Measurements from ENCODE around the gene CYRIA.

The CYRIA gene

DNA sequence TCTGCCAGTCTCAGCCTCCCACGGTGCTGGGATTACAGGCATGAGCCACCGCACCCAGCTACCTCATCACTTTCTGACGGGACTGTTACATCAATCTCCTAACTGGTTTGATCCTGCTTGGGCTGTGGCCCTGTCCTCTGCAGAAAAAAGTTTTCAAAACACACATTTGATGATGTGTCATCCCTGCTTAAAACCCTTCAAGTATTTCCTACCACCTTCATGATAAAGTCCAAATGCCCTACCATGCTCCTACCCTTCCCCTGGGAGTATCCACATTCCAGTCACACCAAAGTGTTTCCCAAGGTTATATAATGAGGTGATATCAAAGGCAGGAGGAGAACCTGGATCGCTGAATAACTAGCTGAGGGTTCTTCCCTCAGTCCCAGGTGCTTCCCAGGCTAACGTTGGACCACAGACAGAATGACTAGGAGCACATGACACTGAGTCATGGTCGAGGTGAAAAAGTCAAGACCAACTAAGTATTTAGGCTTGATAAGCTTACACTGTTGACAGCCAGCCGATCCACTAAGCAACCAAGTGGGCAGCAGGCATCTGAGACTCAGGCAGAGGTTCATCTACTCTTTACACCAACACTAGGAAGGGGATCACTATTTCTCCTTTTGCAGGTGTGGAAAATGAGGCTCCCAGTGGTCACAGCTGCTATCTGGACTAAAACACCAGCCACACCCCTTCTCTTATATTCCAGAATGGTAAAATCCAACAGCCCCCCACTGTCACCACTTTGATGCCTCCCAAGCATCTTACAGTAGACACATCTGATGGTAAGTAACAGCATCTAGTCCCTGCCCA lies 31.8 kb downstream of the CYRIA start:
- H3K4me1 ChIP-seq (ENCODE audit: control insufficient read depth, insufficient read depth, low read length) = peaks cover 4% of the 10 kb centered on the region

DNA sequence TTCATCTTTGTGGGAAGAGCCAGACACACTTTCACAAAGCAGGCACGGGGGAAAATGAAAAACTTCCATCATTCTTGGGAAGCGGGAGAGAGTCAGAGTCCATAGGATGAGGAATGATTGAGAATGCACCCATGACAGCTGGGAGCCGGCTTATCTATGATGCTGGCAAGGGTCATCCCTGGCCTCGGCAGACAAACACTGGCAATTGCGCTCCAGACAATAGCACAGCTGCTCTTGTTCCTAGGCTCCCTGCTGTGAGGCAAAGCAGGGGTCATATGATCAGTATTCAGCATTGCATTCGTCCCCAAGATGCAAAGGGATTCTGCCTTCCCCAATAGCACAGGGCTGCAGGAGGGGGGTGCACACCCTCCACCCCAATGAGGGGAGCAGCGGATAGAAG lies 33.0 kb downstream of the CYRIA start:
- no peak overlapping the region for H3K4me3 ChIP-seq (ENCODE audit: low read length)
- H3K4me1 ChIP-seq (ENCODE audit: control insufficient read depth, insufficient read depth, low read length) = peaks cover 4% of the 10 kb centered on the region
- H3K9ac ChIP-seq (ENCODE audit: low read length) = no peak overlapping the region
- no peaks in the 10 kb centered on the region for H3K36me3 ChIP-seq (ENCODE audit: control insufficient read depth, insufficient read depth, low read length)
- H3K27me3 ChIP-seq (ENCODE audit: control insufficient read depth, insufficient read depth, low read length) = no peaks in the 10 kb centered on the region
- H3K9me3 ChIP-seq (ENCODE audit: control insufficient read depth, low read length) = no peaks in the 10 kb centered on the region

More for the DNA sequence above, 31.8 kb downstream of the CYRIA start:
- H3K9me3 ChIP-seq (ENCODE audit: control insufficient read depth, low read length) = no peaks in the 10 kb centered on the region
- no peaks in the 10 kb centered on the region for H3K36me3 ChIP-seq (ENCODE audit: control insufficient read depth, insufficient read depth, low read length)
- H3K9ac ChIP-seq (ENCODE audit: low read length) = no peak overlapping the region
- H3K27me3 ChIP-seq (ENCODE audit: control insufficient read depth, insufficient read depth, low read length) = no peaks in the 10 kb centered on the region
- no peak overlapping the region for H3K4me3 ChIP-seq (ENCODE audit: low read length)

DNA sequence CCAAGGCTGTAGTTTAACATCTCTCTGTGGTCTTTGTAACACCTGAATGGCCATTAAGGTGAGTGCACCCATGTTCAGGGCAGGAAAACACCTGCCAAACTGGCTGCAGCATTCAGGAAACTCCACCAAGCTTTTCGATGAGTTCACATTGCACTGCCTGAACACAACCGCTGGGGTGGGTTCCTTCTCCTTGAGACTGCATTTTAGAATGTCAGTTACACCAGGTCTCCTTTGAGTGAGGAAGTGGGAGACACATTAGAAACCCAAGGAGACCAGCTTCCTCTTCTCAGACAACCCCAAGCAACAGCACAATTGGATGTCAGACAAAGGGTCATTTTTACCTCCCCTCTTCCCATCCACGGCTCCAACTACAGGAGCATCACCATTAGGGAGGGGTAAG lies 35.2 kb downstream of the CYRIA start:
- H3K4me1 ChIP-seq (ENCODE audit: control insufficient read depth, insufficient read depth, low read length) = peaks cover 20% of the 10 kb centered on the region
- H3K4me3 ChIP-seq (ENCODE audit: low read length) = no peak overlapping the region
- no peak overlapping the region for H3K9ac ChIP-seq (ENCODE audit: low read length)
- no peaks in the 10 kb centered on the region for H3K27me3 ChIP-seq (ENCODE audit: control insufficient read depth, insufficient read depth, low read length)
- no peaks in the 10 kb centered on the region for H3K36me3 ChIP-seq (ENCODE audit: control insufficient read depth, insufficient read depth, low read length)
- H3K9me3 ChIP-seq (ENCODE audit: control insufficient read depth, low read length) = no peaks in the 10 kb centered on the region

DNA sequence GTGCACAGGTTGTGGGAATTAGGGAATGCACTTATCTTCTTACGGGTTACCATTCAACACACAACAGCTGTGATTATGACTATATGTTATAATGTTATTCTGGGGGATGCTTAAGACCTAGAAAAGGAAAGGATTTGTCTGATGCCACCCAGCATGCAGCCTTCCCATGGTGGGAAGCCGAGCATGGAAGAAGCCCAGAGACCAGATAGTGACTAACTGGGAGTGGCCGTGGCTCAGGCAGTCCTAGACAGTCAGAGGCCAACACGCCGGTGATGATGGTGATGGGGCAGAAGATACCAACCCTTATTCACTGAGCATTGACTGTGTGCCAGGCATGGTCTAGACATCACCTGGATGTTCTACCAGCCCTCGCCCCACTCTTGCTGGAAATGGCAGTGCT lies 35.9 kb downstream of the CYRIA start:
- Histone ChIP-seq H3K4me1 (ENCODE audit: control insufficient read depth, insufficient read depth, low read length) (peaks cover 20% of the 10 kb centered on the region), H3K36me3 (ENCODE audit: control insufficient read depth, insufficient read depth, low read length) (no peaks in the 10 kb centered on the region), H3K4me3 (ENCODE audit: low read length) (no peak overlapping the region), H3K9me3 (ENCODE audit: control insufficient read depth, low read length) (no peaks in the 10 kb centered on the region), H3K9ac (ENCODE audit: low read length) (no peak overlapping the region), H3K27me3 (ENCODE audit: control insufficient read depth, insufficient read depth, low read length) (no peaks in the 10 kb centered on the region)

DNA sequence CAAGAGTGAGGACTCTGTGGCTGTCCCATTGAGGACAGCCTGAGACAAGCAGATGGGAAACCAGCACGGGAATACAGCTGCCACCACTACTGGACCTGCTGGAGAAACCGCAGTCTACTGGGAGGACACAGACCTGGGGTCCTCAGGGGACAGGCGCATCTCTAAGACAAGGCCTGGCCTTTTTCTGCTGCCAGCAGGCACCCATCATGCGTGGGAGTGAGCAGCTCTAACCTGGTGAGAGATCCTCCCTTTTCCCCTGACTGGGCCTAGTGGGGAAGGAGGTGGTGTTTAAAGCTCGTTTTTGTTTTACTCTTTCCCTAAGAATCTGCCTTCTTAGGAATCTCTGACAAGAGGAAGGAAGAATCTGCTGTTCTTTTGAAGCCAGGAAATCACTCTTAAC lies 36.6 kb downstream of the CYRIA start:
- Histone ChIP-seq H3K9me3 (ENCODE audit: control insufficient read depth, low read length) (no peaks in the 10 kb centered on the region), H3K36me3 (ENCODE audit: control insufficient read depth, insufficient read depth, low read length) (no peaks in the 10 kb centered on the region), H3K4me1 (ENCODE audit: control insufficient read depth, insufficient read depth, low read length) (peaks cover 20% of the 10 kb centered on the region), H3K4me3 (ENCODE audit: low read length) (no peak overlapping the region), H3K9ac (ENCODE audit: low read length) (no peak overlapping the region), H3K27me3 (ENCODE audit: control insufficient read depth, insufficient read depth, low read length) (no peaks in the 10 kb centered on the region)

DNA sequence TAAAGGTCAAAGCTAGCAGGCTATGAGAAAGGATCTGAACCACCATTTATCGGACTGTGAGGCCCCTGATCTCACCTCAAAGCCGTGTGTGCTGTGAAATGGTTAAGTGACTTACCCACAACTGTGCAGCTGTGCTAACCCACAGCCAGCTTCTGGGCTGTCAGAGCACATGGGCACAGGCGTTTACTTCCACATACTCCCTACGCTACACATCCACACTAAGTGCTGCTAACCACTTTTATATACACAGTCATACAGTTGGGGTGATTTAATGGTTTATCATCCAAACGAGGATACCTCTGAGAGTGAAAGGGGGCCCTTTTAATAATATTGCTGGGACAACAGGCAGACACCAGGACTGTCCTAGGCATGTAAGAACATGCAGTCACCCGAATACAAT lies 37.3 kb downstream of the CYRIA start:
- no peak overlapping the region for H3K4me3 ChIP-seq (ENCODE audit: low read length)
- peaks cover 20% of the 10 kb centered on the region for H3K4me1 ChIP-seq (ENCODE audit: control insufficient read depth, insufficient read depth, low read length)
- no peak overlapping the region for H3K9ac ChIP-seq (ENCODE audit: low read length)
- no peaks in the 10 kb centered on the region for H3K27me3 ChIP-seq (ENCODE audit: control insufficient read depth, insufficient read depth, low read length)
- no peaks in the 10 kb centered on the region for H3K36me3 ChIP-seq (ENCODE audit: control insufficient read depth, insufficient read depth, low read length)
- H3K9me3 ChIP-seq (ENCODE audit: control insufficient read depth, low read length) = no peaks in the 10 kb centered on the region

DNA sequence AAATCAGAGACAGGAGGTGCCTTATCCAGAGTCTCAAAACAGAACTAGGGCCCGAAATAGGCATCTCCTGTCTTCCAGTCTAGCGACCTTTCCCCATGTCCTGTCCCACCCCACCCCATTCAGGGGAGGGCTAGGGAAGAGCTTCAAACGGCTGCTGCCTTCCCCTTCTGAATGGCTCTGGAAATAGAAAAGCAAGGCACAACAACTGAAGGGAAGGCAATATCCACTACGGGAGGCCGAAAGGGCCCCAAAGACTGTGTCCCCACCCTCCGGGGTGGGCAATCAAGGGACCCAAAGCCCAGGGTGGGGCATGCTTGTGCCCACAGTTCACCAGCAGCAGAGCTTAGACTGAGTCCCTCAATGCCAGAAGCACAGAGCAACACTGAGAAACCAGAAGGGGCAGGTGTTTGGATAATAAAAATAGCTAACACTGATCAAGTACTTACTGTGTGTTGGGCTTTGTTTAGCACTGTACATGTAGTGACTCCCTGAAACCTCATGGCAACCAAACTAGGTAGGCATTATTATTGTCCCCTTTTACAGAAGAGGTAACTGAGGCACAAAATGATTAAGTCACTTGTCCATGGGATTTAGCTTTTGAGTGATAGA lies 38.5 kb downstream of the CYRIA start:
- H3K36me3 ChIP-seq (ENCODE audit: control insufficient read depth, insufficient read depth, low read length) = no peaks in the 10 kb centered on the region
- peaks cover 20% of the 10 kb centered on the region for H3K4me1 ChIP-seq (ENCODE audit: control insufficient read depth, insufficient read depth, low read length)
- H3K4me3 ChIP-seq (ENCODE audit: low read length) = no peak overlapping the region
- no peaks in the 10 kb centered on the region for H3K9me3 ChIP-seq (ENCODE audit: control insufficient read depth, low read length)
- no peak overlapping the region for H3K9ac ChIP-seq (ENCODE audit: low read length)
- H3K27me3 ChIP-seq (ENCODE audit: control insufficient read depth, insufficient read depth, low read length) = no peaks in the 10 kb centered on the region

DNA sequence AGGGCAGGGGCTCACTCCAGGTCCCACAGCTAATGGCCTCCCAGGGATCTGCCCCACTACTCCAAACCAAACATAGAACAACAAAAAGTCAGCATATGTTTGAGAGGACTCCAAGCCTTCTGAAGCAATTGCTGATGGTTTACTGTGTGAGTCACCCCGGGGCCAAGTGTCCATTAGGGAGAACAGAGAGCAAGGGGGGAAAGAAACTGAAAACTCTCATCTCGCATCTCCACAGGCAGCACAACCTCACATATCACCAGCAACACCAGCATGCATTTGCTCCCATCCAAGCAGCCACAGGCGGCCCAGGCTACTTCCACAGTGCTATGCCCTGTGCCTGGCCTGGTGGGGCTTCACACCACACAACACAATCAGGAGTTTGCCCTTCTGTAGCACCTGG lies 39.1 kb downstream of the CYRIA start:
- Histone ChIP-seq H3K27me3 (ENCODE audit: control insufficient read depth, insufficient read depth, low read length) (no peaks in the 10 kb centered on the region), H3K9ac (ENCODE audit: low read length) (no peak overlapping the region), H3K36me3 (ENCODE audit: control insufficient read depth, insufficient read depth, low read length) (no peaks in the 10 kb centered on the region), H3K9me3 (ENCODE audit: control insufficient read depth, low read length) (no peaks in the 10 kb centered on the region), H3K4me1 (ENCODE audit: control insufficient read depth, insufficient read depth, low read length) (peaks cover 20% of the 10 kb centered on the region), H3K4me3 (ENCODE audit: low read length) (no peak overlapping the region)

DNA sequence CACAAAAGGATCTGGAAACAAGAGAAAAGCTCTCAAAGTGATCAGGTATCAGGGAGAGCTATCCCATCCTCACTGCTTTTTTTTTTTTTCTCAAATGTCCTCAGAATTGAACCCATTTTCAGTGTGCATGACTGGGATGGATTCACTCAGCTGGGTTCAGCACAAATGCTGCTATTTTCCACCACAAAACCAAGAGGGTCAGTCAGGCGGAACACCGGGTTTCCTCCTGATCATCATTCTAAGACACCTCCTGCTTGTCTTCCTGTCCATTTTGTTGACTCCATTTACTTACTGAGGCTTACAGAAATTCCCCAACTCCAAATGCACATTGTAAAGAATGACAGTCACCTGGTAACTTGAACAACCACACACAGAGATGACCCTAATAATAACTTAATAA lies 39.9 kb downstream of the CYRIA start:
- no peak overlapping the region for H3K9ac ChIP-seq (ENCODE audit: low read length)
- H3K36me3 ChIP-seq (ENCODE audit: control insufficient read depth, insufficient read depth, low read length) = no peaks in the 10 kb centered on the region
- H3K4me3 ChIP-seq (ENCODE audit: low read length) = no peak overlapping the region
- H3K4me1 ChIP-seq (ENCODE audit: control insufficient read depth, insufficient read depth, low read length) = peaks cover 20% of the 10 kb centered on the region
- H3K9me3 ChIP-seq (ENCODE audit: control insufficient read depth, low read length) = no peaks in the 10 kb centered on the region
- no peaks in the 10 kb centered on the region for H3K27me3 ChIP-seq (ENCODE audit: control insufficient read depth, insufficient read depth, low read length)

DNA sequence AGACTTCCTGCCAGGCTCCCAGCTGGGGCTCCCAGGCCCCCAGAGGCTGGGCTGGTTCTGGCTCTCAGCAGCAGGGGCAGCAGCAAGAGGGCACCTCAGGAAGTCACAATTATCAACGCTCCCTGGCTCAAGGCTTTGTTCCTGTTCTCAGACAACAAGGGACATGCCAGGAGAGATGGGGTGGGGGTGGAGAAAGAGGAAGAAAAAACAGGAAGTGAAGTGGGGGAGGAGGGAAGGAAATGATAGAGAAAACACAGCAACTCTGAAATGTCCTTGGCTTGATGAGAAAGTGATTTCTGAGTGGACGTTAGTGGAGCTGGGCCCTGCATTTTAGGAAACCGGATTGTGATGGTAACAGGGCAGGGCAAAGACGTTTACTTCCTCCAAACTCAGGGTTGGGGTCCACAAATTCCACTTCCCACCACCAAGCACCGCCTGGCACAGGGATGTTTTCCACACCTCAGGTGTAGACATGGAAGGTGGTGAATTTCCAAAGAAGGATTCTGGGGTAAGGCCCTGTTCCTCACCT lies 40.4 kb downstream of the CYRIA start:
- Histone ChIP-seq H3K36me3 (ENCODE audit: control insufficient read depth, insufficient read depth, low read length) (no peaks in the 10 kb centered on the region), H3K9me3 (ENCODE audit: control insufficient read depth, low read length) (no peaks in the 10 kb centered on the region), H3K4me3 (ENCODE audit: low read length) (no peak overlapping the region), H3K27me3 (ENCODE audit: control insufficient read depth, insufficient read depth, low read length) (no peaks in the 10 kb centered on the region), H3K9ac (ENCODE audit: low read length) (no peak overlapping the region), H3K4me1 (ENCODE audit: control insufficient read depth, insufficient read depth, low read length) (peaks cover 18% of the 10 kb centered on the region)

DNA sequence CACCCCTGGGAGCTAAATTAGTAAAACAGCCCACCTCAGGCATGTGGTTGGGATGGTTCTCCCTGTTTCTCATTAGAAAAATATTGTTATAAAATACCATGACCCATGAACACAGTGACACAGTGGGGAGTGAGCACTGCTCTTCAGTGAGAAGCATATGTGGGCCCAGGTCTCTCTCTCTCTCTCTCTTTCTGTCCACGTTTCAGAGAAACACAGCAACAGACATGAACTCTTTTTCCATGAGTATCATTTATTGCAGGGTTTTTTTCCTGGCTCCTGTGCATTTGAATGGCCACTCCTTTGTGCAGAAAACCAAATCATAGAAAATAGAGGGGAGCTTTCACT lies 41.2 kb downstream of the CYRIA start:
- no peaks in the 10 kb centered on the region for H3K9me3 ChIP-seq (ENCODE audit: control insufficient read depth, low read length)
- H3K4me3 ChIP-seq (ENCODE audit: low read length) = no peak overlapping the region
- H3K4me1 ChIP-seq (ENCODE audit: control insufficient read depth, insufficient read depth, low read length) = peaks cover 16% of the 10 kb centered on the region
- H3K9ac ChIP-seq (ENCODE audit: low read length) = no peak overlapping the region
- H3K36me3 ChIP-seq (ENCODE audit: control insufficient read depth, insufficient read depth, low read length) = no peaks in the 10 kb centered on the region
- no peaks in the 10 kb centered on the region for H3K27me3 ChIP-seq (ENCODE audit: control insufficient read depth, insufficient read depth, low read length)

DNA sequence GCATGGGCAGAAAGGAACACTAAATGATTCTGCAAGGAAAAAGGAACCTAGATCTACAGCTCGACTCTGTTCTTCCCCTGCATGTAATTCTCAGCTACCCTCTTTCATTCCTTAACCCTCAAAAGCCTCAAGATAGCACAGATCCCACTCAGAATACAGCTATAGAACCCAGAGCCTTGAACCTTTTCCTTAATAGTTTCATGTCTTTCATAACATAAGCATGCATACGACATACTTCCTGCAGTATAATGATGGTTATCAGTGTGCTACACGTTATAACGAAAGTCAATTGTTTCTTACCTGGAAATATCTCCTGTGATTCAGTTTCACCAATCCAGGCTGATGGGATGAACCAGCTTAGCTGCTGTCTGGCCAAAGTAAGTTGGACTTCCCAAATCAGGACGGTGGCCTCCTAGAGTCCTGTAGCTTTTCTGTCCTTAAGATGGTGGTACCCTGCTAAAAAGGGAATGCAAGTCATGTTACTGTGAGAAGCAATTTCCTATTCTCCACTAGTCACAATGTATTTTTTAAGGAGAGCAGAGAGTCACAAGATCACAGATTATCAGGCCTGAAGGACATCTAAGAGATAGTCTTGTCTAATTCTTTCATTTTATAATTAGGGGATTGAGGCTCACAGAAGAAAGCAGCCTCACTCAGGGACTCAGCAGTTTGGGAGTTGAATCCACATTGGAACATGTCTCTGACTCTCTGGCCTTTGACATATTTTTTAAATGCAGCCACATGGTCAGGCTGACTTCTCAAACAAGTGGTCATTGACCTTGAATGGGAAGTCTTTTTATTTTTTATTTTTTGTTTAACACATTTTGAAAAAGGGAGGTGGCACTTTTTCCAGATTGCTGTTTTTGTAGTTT lies 41.8 kb downstream of the CYRIA start:
- H3K4me3 ChIP-seq (ENCODE audit: low read length) = no peak overlapping the region
- no peaks in the 10 kb centered on the region for H3K36me3 ChIP-seq (ENCODE audit: control insufficient read depth, insufficient read depth, low read length)
- H3K9ac ChIP-seq (ENCODE audit: low read length) = no peak overlapping the region

More for the DNA sequence above, 41.8 kb downstream of the CYRIA start:
- H3K9me3 ChIP-seq (ENCODE audit: control insufficient read depth, low read length) = no peaks in the 10 kb centered on the region
- H3K4me1 ChIP-seq (ENCODE audit: control insufficient read depth, insufficient read depth, low read length) = peaks cover 16% of the 10 kb centered on the region
- H3K27me3 ChIP-seq (ENCODE audit: control insufficient read depth, insufficient read depth, low read length) = no peaks in the 10 kb centered on the region
